Kidney glomerular epithelial cell (primary cell): Measurements from ENCODE around the gene SNED1.

Experiments
- DNase-seq: peaks from one replicate; lab custom pipeline; 2025; lab: John Stamatoyannopoulos, UW

The SNED1 gene

GRCh38 chr2:241049739-241050623, 51.6 kb downstream of the SNED1 start:
- no peak for DNase-seq

GRCh38 chr2:241050624-241051577, 52.5 kb downstream of the SNED1 start:
- DNase-seq: no peak

DNA sequence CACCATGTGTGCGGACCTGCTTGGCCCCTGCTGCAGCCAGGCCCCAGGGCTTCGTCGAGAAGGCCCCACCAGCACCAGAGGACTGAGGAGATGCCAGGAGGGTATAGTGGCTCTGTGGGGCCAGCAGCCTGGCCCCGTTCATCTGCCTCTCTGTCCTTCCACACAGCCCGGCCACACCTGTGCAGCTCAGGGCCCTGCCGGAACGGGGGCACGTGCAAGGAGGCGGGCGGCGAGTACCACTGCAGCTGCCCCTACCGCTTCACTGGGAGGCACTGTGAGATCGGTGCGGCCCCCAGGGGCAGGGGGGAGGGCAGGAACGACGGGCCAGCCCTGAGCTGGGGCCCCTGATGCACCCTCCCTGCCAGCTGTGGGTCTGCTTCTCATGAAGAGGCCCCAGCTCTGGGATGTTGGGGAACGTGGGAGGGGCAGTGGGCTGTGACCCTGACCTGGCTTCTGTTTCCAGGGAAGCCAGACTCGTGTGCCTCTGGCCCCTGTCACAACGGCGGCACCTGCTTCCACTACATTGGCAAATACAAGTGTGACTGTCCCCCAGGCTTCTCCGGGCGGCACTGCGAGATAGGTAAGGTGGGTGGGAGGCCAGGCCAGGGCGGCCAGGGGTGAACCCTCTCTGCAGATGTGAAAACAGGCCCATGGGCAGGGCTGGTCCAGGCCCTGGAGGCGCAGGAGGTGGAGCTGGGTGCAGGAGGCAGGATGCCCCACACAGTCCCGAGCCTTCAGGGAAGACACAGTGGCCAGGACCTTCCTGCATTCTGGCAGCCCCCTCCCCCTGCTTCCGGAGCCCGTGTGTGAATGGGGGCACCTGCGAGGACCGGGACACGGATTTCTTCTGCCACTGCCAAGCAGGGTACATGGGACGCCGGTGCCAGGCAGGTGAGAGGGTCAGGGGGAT, 53.4 kb downstream of the SNED1 start:
- no peak for DNase-seq

DNA sequence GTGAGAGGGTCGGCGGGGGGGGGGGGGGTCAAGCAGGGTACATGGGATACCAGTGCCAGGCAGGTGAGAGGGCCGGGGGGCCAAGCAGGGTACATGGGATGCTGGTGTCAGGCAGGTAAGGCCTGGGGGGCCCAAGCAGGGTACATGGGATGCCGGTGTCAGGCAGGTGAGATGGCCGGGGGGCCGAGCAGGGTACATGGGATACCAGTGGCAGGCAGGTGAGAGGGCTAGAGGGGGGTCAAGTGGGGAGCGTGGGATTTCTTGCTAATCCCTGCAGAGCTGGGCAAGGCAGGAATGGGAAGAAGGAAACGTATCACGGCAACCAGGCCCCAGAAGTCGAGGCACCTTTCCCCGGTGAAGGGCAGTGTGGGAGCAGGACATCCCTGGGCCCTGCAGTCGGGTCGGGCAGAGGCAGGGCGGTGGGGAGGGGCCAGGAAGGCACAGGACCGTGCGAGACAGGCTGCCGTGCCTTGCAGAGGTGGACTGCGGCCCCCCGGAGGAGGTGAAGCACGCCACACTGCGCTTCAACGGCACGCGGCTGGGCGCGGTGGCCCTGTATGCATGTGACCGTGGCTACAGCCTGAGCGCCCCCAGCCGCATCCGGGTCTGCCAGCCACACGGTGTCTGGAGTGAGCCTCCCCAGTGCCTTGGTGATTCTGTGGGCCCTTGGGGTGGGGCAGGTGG, 54.4 kb downstream of the SNED1 start:
- DNase-seq: no peak

GRCh38 chr2:241053576-241054251, 55.3 kb downstream of the SNED1 start:
- no peak for DNase-seq

GRCh38 chr2:241061275-241061674, 62.9 kb downstream of the SNED1 start:
- no peak for DNase-seq

DNA sequence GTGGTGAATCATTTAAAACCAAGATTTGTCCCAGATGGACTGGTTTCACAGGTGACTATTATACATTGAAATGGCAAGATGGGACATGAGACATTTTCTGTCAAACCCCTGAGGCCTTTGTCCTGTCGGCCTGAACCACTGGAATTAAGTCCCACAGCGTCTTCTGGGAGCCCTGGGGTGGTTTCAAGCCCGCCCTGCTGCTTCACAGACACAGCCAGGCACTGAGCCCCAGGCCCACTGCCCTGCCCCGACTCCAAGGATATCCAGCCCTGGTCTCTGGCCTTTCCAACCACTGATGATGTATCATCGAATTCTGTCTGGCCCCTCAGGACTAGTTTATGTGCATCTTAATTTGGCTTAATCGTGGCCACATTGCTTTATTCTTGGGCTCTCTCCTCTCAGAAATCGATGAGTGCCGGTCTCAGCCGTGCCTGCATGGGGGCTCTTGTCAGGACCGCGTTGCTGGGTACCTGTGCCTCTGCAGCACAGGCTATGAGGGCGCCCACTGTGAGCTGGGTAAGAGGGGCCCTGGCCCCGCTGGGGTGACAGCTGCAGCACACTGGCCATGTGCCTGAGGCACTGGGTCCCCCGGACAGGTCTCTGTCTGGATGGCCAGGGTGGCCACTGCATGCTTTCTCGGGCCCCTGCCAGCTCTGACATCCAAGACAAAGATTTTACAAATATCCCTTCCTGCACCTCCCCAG, 64.1 kb downstream of the SNED1 start:
- no peak for DNase-seq

GRCh38 chr2:241063093-241063551, 64.7 kb downstream of the SNED1 start:
- no peak for DNase-seq

- DNase-seq: no peak
Observed at GRCh38 chr2:241063587-241063986, 65.2 kb downstream of the SNED1 start.

GRCh38 chr2:241064008-241064801, 65.8 kb downstream of the SNED1 start:
- DNase-seq: no peak

DNA sequence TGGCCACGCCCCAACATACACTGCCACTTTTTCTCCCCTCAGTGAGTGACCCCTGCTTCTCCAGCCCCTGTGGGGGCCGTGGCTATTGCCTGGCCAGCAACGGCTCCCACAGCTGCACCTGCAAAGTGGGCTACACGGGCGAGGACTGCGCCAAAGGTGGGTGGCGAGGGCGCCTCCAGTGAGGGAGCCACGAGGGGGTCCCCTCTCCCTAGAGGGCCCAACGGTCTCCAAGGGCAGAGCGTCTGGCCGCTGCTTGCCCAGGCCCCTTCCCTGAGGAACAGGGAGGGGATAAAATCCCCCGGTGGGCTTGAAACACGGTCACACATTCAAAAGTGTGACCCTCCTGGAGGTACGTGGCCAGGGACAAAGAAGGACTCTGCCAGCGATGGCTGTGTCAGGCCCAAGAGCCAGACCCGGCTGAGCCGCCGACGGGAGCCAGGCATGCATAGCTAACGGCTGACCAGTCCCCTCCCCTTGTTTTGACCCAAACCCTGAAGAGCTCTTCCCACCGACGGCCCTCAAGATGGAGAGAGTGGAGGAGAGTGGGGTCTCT, 66.5 kb downstream of the SNED1 start:
- no peak for DNase-seq

DNA sequence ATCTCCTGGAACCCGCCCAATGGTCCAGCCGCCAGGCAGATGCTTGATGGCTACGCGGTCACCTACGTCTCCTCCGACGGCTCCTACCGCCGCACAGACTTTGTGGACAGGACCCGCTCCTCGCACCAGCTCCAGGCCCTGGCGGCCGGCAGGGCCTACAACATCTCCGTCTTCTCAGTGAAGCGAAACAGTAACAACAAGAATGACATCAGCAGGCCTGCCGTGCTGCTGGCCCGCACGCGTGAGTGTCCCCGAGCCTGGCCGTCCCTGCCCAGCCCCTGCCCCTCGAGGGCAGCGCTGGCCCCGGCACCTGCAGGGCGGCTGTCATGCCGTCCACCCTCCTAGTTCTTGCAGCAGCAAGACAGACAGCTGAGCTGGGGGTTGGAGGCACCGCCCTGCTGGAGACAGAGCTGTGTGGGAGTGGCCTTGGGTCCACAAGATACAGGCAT, 67.0 kb downstream of the SNED1 start:
- no peak for DNase-seq

DNA sequence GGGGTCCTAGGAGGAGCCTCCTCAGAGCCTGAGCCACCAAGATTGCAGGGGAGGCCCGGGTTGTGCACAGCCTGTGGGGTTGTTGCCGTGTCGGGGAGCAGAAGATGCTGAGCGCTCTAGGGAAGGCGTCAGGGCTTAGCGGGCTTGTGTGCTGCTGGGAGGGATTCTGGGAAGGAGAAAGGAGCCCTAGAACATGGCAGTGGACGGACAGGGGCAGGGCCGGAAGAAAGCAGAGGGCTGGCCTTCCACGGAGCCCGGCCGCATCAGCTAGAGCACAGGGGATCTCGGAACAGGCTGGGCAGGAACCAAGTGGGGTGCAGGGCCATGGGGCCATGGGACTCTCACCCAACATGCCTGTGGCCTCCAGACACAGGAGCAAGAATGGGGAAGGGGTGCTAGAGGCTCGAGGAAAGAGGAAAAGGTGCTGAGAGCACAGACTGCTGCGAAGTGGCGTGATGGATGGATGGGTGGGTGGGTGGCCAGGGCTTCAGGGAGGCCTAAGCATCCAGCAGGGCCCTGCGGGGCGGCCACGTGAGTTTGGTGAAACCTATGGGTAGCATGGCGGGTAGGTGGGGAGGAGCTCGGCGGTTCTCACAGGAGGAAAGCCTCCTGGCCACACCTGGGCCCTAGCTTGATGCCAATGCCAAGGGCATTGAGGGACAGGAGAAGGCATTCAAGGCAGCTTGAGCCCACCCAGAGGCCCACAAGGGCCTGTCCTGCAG, 67.9 kb downstream of the SNED1 start:
- DNase-seq: no peak

- no peak for DNase-seq
Observed at GRCh38 chr2:241066893-241067341, 68.5 kb downstream of the SNED1 start.

DNA sequence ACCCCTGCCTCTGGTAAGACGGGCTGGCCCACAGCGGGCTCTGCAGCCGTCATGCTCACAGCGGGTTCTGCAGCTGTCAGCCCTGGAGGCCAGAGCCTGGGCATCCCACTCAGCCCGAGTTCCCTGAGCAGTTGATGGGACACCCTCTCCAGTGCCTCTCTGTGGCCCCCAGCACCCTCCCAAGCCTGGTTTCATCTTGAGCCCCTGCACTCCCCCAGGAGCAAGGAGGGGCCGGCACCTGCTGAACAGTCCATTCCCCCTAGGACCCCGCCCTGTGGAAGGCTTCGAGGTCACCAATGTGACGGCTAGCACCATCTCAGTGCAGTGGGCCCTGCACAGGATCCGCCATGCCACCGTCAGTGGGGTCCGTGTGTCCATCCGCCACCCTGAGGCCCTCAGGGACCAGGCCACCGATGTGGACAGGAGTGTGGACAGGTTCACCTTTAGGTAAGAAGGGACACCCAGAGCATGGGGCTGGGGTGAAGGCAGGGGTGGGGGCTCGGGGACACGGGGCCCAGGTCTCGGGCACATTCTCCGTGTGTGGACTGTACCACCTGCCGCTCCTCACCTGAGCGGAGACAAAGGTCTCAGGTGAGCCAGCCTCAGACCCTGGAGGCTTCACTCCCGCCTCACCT, 69.2 kb downstream of the SNED1 start:
- DNase-seq: no peak

GRCh38 chr2:241068136-241068941, 69.9 kb downstream of the SNED1 start:
- no peak for DNase-seq
